NCI-H146 treated with DMSO at 0.1 percent for 48 hours (cell line): ENCODE data around the gene MBP.

Experiments used
- DNase-seq: peaks from one replicate; lab custom pipeline; 2025; ENCODE audit not compliant: unreplicated experiment; lab: John Stamatoyannopoulos, UW

MBP gene

GRCh38 chr18:77151033-77151771 lies 18.6 kb upstream of the MBP start:
- DNase-seq = no peak

- no peak for DNase-seq
Observed at GRCh38 chr18:77150588-77150987, 18.0 kb upstream of the MBP start.

GRCh38 chr18:77148289-77148688 lies 15.7 kb upstream of the MBP start:
- no peak for DNase-seq

- no peak for DNase-seq
Observed at GRCh38 chr18:77147418-77147852, 14.9 kb upstream of the MBP start.

- DNase-seq = no peak
Observed at GRCh38 chr18:77146249-77147080, 13.9 kb upstream of the MBP start.

- DNase-seq = no peak
Observed at GRCh38 chr18:77145364-77145901, 12.8 kb upstream of the MBP start.

GRCh38 chr18:77144451-77145118 lies 12.0 kb upstream of the MBP start:
- no peak for DNase-seq

GRCh38 chr18:77144046-77144445 lies 11.5 kb upstream of the MBP start:
- no peak for DNase-seq

GRCh38 chr18:77143196-77143595 lies 10.6 kb upstream of the MBP start:
- DNase-seq = no peak

- no peak for DNase-seq
Observed at GRCh38 chr18:77141401-77142118, 9.0 kb upstream of the MBP start.

GRCh38 chr18:77140439-77141109 lies 8.0 kb upstream of the MBP start:
- DNase-seq = no peak

GRCh38 chr18:77140030-77140429 lies 7.4 kb upstream of the MBP start:
- DNase-seq = no peak

- no peak for DNase-seq
Observed at GRCh38 chr18:77139619-77140018, 7.0 kb upstream of the MBP start.

- no peak for DNase-seq
Observed at GRCh38 chr18:77138270-77138669, 5.7 kb upstream of the MBP start.

- DNase-seq = no peak
Observed at GRCh38 chr18:77137851-77138250, 5.3 kb upstream of the MBP start.

GRCh38 chr18:77136871-77137665 lies 4.5 kb upstream of the MBP start:
- no peak for DNase-seq

- no peak for DNase-seq
Observed at GRCh38 chr18:77136076-77136718, 3.6 kb upstream of the MBP start.

GRCh38 chr18:77135339-77136075 lies 2.9 kb upstream of the MBP start:
- no peak for DNase-seq
